Stimulated activated CD4-positive, alpha-beta T cell treated with anti-CD3 and anti-CD28 coated beads, TNF-alpha, amount 100 ng/mL, for 24 hours (primary cell): ENCODE results near the gene SAP30BP.
A peak's percentile ranks its signal among the peaks of the same experiment; 100 is the strongest.

Experiments
- DNase-seq, 3 experiments: peaks; one replicate each; pipeline ENCODE4 v3.0.0-alpha.2; 2020; ENCODE audit warnings: low read depth in 3 of 3

The SAP30BP gene

DNA sequence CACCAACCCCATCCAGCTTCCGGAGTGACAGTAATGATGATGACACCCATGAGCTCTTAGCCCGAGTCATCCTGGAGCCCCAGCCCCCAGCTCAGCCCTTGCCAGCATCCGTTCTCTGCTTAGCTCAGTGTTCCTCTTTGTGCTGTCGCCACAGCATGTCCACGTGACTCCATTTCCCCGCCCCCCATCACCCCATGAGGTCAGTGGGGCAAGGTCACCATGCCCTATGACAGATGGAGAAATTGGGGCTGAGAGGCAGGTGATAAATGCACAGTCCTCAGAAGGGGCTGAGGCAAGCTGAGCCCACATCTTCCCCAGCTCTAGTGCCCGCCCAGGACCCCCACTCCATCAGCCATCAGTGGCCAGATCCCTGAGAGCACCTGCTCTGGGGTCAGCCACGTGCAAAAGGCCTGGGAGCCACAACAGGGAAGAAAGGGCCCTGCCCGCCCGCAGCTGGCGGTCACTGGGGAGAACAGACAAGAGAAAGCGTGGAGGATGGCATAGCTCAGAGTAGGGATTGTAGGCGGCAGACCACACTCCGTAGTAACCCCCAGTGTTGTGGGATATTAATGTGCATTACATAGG lies 71.2 kb downstream of the SAP30BP start:
- DNase-seq = no peak

DNA sequence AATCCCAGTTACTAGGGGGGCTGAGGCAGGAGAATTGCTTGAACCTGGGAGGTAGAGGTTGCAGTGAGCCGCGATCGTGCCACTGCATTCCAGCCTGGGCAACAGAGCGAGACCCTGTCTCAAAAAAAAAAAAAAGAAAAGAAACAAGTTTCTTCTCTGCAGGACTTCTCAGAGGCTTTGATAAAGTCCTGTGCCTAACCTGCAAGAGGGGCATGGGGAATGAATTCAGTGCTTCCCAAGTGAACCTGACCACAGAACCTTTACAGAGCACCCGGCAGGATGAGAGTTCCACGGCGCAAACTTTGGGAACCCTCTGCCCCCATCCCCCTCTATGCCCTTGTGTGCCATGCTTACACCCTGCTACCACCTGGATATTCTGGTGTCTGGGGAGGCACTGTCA lies 72.0 kb downstream of the SAP30BP start:
- no peak for DNase-seq

DNA sequence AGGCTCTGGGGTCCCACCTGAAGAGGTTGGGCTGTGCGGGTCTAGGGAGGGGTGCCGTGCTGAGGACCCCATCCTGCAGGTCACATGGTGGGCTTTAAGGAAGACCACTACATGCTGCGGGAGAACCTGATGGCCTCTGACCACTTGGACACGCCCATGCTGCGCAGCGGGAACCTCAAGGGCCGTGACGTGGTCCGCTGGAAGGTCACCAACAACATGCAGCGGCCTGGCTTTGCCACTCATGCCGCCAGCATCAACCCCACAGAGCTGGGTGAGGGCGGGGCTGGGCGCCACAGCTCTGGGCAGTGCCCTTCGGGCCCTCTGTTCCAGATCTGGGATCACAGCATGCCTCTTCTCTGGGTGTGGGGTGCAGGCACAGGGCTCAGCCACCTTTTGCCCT lies 72.7 kb downstream of the SAP30BP start:
- no peak for DNase-seq

DNA sequence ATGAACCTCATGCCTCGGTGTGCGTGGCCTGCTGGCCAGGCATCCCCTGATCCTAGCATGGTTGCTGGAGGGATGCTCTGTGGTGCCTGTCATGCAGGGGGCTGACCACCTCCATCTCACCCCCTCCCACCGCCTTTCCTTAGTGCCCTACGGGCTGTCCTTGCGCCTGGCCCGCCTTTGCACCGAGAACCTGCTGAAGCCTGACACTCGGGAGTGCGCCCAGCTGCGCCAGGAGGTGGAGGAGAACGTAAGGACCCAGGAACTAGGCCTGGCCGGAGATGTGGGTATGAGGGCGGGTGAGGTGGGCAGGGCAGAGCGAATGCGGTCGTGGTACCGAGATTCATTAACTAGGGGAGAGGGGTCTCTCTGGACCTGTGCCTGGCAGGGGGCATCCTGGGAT lies 73.1 kb downstream of the SAP30BP start:
- DNase-seq = no peak

DNA sequence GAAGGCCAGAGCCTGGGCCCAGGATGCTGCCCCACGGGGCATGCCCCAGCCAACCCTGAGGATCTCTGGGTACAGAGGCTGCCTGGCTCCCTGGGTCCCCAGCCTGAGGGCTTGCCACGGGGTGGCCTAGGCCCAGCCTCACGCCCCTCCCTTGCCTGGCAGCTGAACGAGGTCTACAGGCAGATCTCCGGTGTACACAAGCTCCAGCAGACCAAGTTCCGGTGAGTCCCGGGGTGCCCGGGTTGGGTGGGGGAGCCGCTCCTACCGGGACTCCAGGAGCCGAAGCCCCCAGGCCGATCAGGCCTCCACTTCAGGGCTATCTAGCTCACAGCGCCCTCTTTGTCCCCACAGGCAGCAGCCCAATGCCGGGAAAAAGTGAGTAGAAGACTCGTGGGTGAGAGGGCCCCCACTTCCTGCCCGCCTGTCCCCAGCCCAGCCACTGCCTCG lies 73.5 kb downstream of the SAP30BP start:
- no peak for DNase-seq

DNA sequence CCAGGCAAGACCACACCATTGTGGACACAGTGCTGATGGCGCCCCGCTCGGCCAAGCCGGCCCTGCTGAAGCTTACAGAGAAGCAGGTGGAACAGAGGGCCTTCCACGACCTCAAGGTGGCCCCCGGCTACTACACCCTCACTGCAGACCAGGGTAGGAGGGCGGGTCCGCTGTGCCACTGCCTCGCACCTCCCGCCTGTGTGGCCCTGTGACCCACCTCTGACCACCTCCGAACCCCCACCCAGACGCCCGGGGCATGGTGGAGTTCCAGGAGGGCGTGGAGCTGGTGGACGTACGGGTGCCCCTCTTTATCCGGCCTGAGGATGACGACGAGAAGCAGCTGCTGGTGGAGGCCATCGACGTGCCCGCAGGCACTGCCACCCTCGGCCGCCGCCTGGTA lies 75.2 kb downstream of the SAP30BP start:
- DNase-seq = no peak

DNA sequence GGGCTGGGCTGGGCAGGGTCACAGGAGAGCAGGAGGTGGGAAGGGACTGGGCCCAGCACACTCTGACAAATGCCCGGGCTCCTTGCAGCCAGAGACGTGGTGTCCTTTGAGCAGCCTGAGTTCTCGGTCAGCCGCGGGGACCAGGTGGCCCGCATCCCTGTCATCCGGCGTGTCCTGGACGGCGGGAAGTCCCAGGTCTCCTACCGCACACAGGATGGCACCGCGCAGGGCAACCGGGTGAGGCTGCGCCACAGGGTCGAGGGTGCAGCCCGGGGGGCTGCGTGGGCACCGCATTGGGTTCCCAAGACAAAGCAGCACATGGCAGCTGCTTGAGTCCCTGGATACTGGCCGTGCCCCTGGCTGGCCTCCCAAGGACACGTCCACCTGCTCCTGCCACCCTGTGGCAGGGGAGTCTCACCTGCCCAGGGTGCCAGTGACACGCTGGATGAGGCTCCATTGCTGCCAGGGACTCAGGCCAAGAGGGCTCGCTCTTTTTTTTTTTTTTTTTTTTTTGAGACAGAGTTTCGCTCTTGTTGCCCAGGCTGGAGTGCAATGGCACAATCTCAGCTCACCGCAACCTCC lies 76.6 kb downstream of the SAP30BP start:
- no peak for DNase-seq

DNA sequence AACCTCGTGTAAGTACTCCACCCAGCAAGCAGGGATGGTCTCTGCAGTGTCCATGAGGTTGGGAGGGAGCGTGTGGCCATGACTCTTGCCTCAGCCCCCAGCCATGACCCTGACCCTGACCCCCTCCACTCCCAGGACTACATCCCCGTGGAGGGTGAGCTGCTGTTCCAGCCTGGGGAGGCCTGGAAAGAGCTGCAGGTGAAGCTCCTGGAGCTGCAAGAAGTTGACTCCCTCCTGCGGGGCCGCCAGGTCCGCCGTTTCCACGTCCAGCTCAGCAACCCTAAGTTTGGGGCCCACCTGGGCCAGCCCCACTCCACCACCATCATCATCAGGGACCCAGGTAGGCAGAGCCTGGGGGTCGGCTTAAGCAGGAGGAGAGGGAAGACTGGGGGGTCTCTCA lies 81.6 kb downstream of the SAP30BP start:
- DNase-seq = no peak

DNA sequence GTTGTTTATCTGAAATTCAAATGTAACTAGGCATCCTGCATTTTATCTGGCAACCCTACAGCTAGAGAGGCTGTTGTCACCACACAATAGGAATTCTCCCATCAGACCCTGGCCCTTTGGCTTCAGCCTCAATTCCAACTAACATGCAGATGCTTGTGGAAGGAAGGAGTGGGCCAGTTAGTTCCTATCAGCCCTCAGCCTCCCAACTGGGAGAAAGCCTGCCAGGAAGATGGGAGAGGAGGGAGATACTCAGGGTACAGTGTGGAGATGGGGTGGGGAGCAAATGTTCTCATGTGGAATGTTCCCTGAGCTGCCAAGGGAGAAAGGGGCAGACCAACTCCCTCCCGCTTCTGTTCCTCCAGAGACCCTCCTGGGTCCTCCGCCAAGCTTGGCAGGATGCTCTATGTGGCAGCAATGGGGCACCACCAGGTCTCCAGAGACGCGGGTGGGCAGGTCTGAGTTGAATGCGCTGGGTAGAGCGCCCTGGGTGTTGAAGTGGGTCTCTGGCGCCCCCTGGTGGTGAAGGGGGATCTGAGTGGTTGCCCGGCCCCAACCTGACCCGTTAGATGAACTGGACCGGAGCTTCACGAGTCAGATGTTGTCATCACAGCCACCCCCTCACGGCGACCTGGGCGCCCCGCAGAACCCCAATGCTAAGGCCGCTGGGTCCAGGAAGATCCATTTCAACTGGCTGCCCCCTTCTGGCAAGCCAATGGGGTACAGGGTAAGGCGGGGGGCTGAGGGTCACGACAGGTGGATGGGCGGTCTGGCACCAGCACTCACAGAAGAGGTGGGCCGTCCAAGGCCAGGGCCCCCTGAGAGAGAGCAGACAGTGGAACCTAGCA lies 82.6 kb downstream of the SAP30BP start:
- peak; percentile 79 to 88 (median 81) for DNase-seq

DNA sequence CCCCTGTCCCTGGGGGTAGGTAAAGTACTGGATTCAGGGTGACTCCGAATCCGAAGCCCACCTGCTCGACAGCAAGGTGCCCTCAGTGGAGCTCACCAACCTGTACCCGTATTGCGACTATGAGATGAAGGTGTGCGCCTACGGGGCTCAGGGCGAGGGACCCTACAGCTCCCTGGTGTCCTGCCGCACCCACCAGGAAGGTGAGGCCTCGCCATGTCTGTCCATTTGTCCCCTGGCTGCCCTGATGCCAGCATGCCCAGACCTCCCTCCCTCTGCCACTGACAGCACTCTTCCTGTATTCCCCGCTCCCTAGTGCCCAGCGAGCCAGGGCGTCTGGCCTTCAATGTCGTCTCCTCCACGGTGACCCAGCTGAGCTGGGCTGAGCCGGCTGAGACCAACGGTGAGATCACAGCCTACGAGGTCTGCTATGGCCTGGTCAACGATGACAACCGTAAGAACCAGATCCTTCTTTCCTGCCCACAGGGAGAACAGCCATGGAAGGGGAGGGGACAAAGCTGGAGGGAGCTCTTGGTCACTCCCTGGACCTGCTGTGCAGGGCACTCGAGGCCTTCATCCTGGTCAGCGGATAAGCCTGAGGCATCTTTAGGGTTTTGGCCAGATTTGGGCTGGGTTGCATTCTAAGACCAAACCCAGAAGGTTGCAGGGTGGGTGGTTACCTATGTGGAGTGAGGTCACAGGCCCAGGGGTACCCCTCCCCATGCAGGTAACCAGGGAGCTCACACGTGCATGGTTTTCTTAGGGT lies 83.7 kb downstream of the SAP30BP start:
- no peak for DNase-seq

DNA sequence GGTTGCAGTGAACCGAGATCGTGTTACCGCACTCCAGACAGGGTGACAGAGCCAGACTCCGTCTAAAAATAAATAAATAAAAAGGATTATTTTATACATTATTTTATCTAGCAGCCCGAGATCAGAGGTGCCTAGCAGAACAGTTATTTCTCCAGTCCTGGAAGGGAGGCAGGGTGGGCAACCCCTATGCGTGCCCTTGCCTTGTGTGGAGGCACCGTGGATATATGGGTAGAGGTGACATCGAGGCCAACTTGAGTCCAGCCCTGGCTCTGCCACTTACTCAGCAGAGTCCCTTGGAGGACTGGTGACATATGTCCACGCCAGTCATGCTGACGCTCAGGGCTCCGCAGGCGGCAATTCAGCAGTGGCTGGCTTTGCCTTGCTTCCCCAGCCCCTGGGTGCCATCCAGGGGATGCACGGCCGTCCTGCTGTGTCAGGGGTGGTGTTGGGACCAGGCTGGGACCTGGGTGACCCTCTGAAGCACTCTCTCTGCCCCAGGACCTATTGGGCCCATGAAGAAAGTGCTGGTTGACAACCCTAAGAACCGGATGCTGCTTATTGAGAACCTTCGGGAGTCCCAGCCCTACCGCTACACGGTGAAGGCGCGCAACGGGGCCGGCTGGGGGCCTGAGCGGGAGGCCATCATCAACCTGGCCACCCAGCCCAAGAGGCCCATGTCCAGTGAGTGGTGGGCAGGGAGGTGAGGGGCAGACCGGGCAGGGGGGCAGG lies 84.7 kb downstream of the SAP30BP start:
- DNase-seq = no peak

DNA sequence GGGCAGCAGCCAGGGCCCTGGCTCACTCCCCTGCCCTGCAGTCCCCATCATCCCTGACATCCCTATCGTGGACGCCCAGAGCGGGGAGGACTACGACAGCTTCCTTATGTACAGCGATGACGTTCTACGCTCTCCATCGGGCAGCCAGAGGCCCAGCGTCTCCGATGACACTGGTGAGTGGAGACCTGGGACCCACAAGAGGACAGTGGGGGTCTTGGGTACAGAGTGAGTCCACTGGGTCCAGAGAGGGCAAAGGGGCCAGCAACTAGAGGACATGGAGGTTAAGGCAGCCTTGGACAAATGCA lies 85.2 kb downstream of the SAP30BP start:
- DNase-seq = no peak

DNA sequence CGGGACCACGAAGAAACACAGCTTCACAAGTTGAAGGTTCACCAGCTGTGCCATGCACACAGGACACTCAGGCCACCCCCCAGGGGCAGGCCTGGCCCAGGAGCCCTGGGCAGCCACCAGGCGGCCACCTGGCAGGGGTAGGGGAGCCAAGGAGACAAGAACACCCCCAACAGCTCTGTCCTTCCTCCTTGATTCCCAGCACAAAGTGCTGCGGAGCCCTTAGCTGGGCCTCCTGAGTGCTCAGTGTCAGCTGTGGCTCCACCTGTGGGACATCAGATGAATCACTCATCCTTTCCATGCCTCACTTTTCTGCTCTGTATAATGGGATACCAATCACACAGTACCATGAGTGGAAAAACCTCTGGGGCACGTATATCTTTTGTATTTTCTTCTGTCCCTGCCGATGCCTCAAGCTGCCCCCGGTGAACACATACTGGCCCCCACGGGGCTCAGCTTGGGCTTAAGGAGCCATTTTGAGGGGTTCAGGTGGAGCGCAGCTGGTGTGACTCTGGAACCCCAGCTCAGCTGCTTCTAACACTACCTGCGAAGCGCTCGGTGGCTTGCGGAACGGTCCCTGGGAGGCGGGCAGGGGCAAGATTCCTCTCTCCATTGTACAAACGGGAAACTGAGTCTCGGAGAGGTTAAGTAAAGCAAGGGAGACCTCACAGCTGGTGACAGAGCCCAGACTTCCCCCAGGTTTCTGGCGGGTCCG lies 85.8 kb downstream of the SAP30BP start:
- no peak for DNase-seq

DNA sequence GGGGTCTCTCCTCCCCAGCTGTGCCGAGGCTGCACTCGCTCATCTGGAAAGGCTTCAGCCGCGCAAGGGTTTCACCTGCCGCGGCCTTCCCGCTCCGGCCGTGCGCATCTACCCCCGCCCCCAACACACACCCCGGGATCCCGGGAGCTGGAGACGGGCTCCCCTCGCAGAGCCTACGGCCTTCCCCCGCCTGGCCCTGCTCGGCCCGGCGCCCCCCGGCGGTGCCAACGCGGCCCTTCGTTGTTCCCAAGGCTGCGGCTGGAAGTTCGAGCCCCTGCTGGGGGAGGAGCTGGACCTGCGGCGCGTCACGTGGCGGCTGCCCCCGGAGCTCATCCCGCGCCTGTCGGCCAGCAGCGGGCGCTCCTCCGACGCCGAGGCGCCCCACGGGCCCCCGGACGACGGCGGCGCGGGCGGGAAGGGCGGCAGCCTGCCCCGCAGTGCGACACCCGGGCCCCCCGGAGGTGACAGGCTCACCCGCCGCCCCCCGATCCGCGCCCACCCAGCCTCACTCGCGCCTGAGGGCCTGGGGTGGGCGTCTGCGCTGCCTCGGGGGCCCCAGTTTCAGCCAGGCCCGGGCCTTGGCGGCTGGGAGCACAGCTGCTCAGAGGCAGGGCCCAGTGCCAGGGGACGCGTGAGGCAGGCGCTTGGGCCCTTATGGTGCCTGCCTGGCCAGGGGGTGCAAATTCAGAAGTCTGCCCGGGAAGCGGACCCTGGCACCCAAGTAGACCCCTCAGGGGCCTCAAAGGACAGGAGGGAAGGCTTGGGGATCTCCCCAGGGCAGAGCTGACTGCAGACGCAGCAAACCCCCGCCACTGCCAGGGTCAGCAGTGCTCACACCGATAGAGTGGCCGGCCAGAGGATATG lies 86.6 kb downstream of the SAP30BP start:
- DNase-seq = peak in 2 of 3 experiments; percentile 46 to 70

DNA sequence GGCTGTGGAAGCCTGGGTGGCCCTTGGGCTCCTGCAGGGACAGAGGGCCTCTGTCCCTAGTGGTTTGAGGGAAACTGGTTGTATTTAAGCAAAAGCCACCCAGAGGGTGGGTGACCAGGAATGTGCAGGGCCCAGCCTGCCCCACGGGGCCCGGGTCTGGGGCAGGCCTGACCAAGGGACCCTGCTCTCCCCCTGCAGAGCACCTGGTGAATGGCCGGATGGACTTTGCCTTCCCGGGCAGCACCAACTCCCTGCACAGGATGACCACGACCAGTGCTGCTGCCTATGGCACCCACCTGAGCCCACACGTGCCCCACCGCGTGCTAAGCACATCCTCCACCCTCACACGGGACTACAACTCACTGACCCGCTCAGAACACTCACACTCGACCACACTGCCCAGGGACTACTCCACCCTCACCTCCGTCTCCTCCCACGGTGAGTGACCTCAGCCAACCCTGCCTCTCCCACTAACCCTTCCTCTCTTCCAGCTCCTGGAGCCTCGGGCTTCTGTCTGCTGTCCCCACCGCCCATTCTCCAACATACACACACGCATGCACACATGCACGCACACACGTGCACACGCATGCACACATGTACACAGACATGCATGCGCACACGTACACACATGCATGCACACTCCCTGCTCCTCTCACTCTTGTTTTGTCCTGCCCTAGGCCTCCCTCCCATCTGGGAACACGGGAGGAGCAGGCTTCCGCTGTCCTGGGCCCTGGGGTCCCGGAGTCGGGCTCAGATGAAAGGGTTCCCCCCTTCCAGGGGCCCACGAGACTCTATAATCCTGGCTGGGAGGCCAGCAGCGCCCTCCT lies 87.5 kb downstream of the SAP30BP start:
- no peak for DNase-seq

DNA sequence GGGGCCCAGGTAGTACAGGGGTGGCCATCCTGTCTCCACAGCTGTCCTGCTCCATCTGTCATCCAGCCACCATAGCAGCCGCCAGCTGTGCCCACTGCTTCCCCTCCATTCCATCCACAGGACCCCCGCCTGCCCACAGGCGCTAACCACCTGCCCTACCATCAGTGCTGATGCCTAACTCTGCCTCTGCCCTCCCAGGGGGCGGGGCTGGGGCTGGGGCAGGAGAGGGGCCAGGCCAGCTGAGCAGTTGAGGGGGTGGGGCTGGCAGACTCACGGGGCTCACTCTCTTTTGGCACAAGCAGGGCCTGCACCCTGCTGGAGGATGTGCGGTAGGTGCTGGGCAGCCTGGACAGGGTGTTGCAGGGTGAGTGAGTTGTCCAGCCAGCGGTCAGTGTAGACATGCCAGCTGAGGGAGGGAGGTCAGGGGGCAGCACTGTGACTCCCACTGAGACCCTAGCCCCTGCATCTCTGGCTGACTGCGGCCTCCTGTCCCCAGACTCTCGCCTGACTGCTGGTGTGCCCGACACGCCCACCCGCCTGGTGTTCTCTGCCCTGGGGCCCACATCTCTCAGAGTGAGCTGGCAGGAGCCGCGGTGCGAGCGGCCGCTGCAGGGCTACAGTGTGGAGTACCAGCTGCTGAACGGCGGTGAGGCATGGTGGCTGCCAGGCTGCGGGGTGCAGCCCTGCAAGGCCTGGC lies 88.2 kb downstream of the SAP30BP start:
- DNase-seq = no peak

DNA sequence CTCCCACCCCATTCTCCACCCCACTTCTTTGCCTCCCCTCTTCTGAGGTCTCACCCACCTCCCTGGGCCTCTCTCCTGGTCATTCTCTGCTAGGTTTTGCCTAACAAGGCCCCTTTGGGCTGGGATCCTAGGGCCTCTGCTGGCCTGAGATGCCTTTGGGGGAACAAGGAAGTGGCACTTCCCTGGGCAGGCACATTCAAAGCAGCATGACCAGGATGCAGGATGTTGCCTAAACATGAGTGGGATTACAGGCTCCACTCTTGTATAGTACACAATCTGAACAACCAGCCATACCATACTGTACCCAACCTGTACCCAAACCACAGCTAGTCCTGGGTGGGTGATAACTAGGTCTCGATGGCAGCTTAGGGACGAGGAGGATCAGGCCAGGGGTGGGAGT lies 88.9 kb downstream of the SAP30BP start:
- DNase-seq = no peak

DNA sequence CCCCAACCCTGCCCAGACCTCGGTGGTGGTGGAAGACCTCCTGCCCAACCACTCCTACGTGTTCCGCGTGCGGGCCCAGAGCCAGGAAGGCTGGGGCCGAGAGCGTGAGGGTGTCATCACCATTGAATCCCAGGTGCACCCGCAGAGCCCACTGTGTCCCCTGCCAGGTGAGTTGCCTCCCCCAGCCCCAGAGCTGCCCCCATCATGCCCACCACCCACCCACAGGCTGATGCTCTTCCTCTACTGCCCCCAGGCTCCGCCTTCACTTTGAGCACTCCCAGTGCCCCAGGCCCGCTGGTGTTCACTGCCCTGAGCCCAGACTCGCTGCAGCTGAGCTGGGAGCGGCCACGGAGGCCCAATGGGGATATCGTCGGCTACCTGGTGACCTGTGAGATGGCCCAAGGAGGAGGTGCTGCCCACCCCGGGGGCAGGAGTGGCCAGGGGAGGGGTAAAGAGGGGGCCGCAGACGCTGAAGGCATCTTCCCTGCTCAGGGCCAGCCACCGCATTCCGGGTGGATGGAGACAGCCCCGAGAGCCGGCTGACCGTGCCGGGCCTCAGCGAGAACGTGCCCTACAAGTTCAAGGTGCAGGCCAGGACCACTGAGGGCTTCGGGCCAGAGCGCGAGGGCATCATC lies 89.4 kb downstream of the SAP30BP start:
- DNase-seq = no peak
